Measurements from ENCODE around the gene TSPAN4.

TSPAN4 gene

GRCh38 chr11:893008-893654 is 50.5 kb downstream of the TSPAN4 start:
- no peak overlapping the region for H3K4me3 ChIP-seq (ENCODE audit: low read depth, low read length)
- ChIA-PET CTCF (no interaction called here), POLR2A (interaction anchor here (0.6 to 0.7 kb wide), 2 partner anchors 64 to 80 kb away, joined by 4 to 8 read pairs; no protein-coding TSS in a partner anchor)
- H3K27ac ChIP-seq (ENCODE audit: extremely low read depth, low read depth, low read length) = no peak overlapping the region
- no peak for TF ChIP-seq ZNF624 (tag by site-specific recombination; IDR thresholded peaks at IDR 0.05)
- TF ChIP-seq BCL11B (tag by site-specific recombination; IDR thresholded peaks at IDR 0.05; ENCODE audit: low read depth) = no peak
- TF ChIP-seq ZNF610 (tag by site-specific recombination; IDR thresholded peaks at IDR 0.05; ENCODE audit: borderline replicate concordance) = no peak
- TF ChIP-seq ZNF16 (tag by site-specific recombination; IDR thresholded peaks at IDR 0.05; ENCODE audit: low read depth) = no peak
- no peak for TF ChIP-seq ZNF792 (tag by site-specific recombination; IDR thresholded peaks at IDR 0.05)
- no peaks in the 10 kb centered on the region for H3K9me3 ChIP-seq (ENCODE audit: control insufficient read depth, insufficient read depth, low read depth, low read length)
- H3K36me3 ChIP-seq (ENCODE audit: control insufficient read depth in 2 of 2, insufficient read depth in 1 of 2, low read length in 2 of 2) = peaks cover 0 to 46% of the 10 kb centered on the region in 2 experiments; a peak in 1 of 3 replicates
- no peaks in the 10 kb centered on the region for H3K4me1 ChIP-seq (ENCODE audit: control insufficient read depth, insufficient read depth, low read length)

GRCh38 chr11:894575-895201 is 52.0 kb downstream of the TSPAN4 start:
- ChIA-PET CTCF (interaction anchor here (0.5 to 1.1 kb wide), 5 partner anchors 15 to 147 kb away, joined by 3 to 4 read pairs (median 3); no protein-coding TSS in a partner anchor), POLR2A (interaction anchor here (1.2 to 1.4 kb wide), 2 partner anchors 8 to 16 kb away, joined by 4 to 5 read pairs; partner anchors contain the start of gene CHID1)
- Histone ChIP-seq H3K4me1 (ENCODE audit: control insufficient read depth, insufficient read depth, low read length) (no peaks in the 10 kb centered on the region), H3K9me3 (ENCODE audit: control insufficient read depth, insufficient read depth, low read depth, low read length) (no peaks in the 10 kb centered on the region), H3K36me3 (ENCODE audit: control insufficient read depth in 2 of 2, insufficient read depth in 1 of 2, low read length in 2 of 2) (peaks cover 0 to 47% of the 10 kb centered on the region in 2 experiments; a peak in 1 of 3 replicates), H3K27ac (ENCODE audit: extremely low read depth, low read depth, low read length) (no peak overlapping the region), H3K4me3 (ENCODE audit: low read depth, low read length) (no peak overlapping the region)
- TF ChIP-seq GLI4 (tag by site-specific recombination; IDR thresholded peaks at IDR 0.05) = no peak
- TF ChIP-seq KLF10 (tag by site-specific recombination; IDR thresholded peaks at IDR 0.05) = no peak

GRCh38 chr11:895331-896110 is 52.9 kb downstream of the TSPAN4 start:
- H3K4me3 ChIP-seq (ENCODE audit: low read depth, low read length) = no peak overlapping the region
- H3K9me3 ChIP-seq (ENCODE audit: control insufficient read depth, insufficient read depth, low read depth, low read length) = no peaks in the 10 kb centered on the region
- TF ChIP-seq ZNF521 (tag by site-specific recombination; IDR thresholded peaks at IDR 0.05) = no peak
- no peak for TF ChIP-seq ZNF624 (tag by site-specific recombination; IDR thresholded peaks at IDR 0.05)
- no peak for TF ChIP-seq ZNF112 (tag by site-specific recombination; IDR thresholded peaks at IDR 0.05)
- 0 out of 2 replicates have a peak, but pooled peaks have one; percentile 20 for TF ChIP-seq GLIS2 (tag by site-specific recombination; IDR thresholded peaks at IDR 0.05)
- no peaks in the 10 kb centered on the region for H3K4me1 ChIP-seq (ENCODE audit: control insufficient read depth, insufficient read depth, low read length)
- peaks cover 0 to 48% of the 10 kb centered on the region in 2 experiments; a peak in 1 of 3 replicates for H3K36me3 ChIP-seq (ENCODE audit: control insufficient read depth in 2 of 2, insufficient read depth in 1 of 2, low read length in 2 of 2)
- CTCF ChIA-PET = interaction anchor here (1.0 kb wide), 1 partner anchor 44 kb away, joined by 4 read pairs; no protein-coding TSS in a partner anchor
- H3K27ac ChIP-seq (ENCODE audit: extremely low read depth, low read depth, low read length) = no peak overlapping the region
- POLR2A ChIA-PET = interaction anchor here (0.5 to 1.4 kb wide), 3 partner anchors 9 to 47 kb away, joined by 3 to 5 read pairs (median 4); partner anchors contain the start of gene CHID1

- H3K9me3 ChIP-seq (ENCODE audit: control insufficient read depth, insufficient read depth, low read depth, low read length) = no peaks in the 10 kb centered on the region
- H3K4me1 ChIP-seq (ENCODE audit: control insufficient read depth, insufficient read depth, low read length) = no peaks in the 10 kb centered on the region
- H3K27ac ChIP-seq (ENCODE audit: extremely low read depth, low read depth, low read length) = no peak overlapping the region
- no peak overlapping the region for H3K4me3 ChIP-seq (ENCODE audit: low read depth, low read length)
- H3K36me3 ChIP-seq (ENCODE audit: control insufficient read depth in 2 of 2, insufficient read depth in 1 of 2, low read length in 2 of 2) = peaks cover 0 to 55% of the 10 kb centered on the region in 2 experiments; a peak in 1 of 3 replicates
- ChIA-PET CTCF (interaction anchor here (0.5 to 1.4 kb wide), 8 partner anchors 13 to 1796 kb away, joined by 3 to 7 read pairs (median 3); no protein-coding TSS in a partner anchor), POLR2A (interaction anchor here (0.9 to 1.4 kb wide), 2 partner anchors 9 to 106 kb away, joined by 3 read pairs; no protein-coding TSS in a partner anchor)
- TF ChIP-seq GLIS1 (tag by site-specific recombination; IDR thresholded peaks at IDR 0.05) (peak; percentile 47; the same call in 1 of the 2 replicates), ZNF341 (tag by site-specific recombination; IDR thresholded peaks at IDR 0.05; ENCODE audit: low read depth) (peak; percentile 68), ZIC2 (tag by site-specific recombination; IDR thresholded peaks at IDR 0.05) (peak; percentile 38), ZNF645 (tag by site-specific recombination; IDR thresholded peaks at IDR 0.05) (no peak)
Measured at GRCh38 chr11:897253-898142, 54.8 kb downstream of the TSPAN4 start.

All from HEK293 (cell line).